Panc1 (cell line): Measurements from ENCODE around the gene DUSP8. TPM values are rescaled to one million over a fixed set of nuclear protein-coding genes. Genes with fewer than 3 reads are reported as not detected.

Experiments used
- ATAC-seq: fragments of 200-7000 bp; cut with Tn5 transposase; 2 replicates; pipeline ENCODE4 v1.9.1; 2020; ENCODE audit warnings: mild to moderate bottlenecking, moderate library complexity
- BruUV-seq: library from RNA; stranded (reverse); fragments of 400-500 nt; replicated peaks from 2 replicates; lab custom pipeline; 2021; lab: Mats Ljungman, UMichigan
- CTCF ChIA-PET: fragments of 300-600 bp; sonication (Branson Sonifier 250); formaldehyde crosslinking; loops from one replicate; lab custom pipeline; 2022; ENCODE audit warnings: antibody characterized with exemption; lab: Charles Lee
- POLR2A ChIA-PET: fragments of 300-600 bp; sonication (Branson Sonifier 250); formaldehyde crosslinking; loops from one replicate; lab custom pipeline; 2022; ENCODE audit warnings: antibody characterized with exemption; lab: Charles Lee
- DNase-seq: peaks from one replicate; pipeline ENCODE4 v3.0.0-alpha.2; 2010; ENCODE audit warnings: low read depth, low spot score
- H3K27ac ChIP-seq: 2 replicates; pipeline ENCODE4 v1.5.1; 2011; ENCODE audit warnings: mild to moderate bottlenecking, low read length, inconsistent platforms
- H3K27me3 ChIP-seq: fragments of 200-500 bp; sonication (Bioruptor generic); 2 replicates; pipeline ENCODE4 v1.6.0; 2014; ENCODE audit warnings: low read length, inconsistent platforms; ENCODE audit not compliant: control insufficient read depth, insufficient read depth
- H3K36me3 ChIP-seq: fragments of 200-500 bp; sonication (Bioruptor generic); 2 replicates; pipeline ENCODE4 v1.5.1; 2014; ENCODE audit warnings: inconsistent platforms, mild to moderate bottlenecking, low read length, moderate library complexity; ENCODE audit not compliant: control insufficient read depth, insufficient read depth
- H3K4me1 ChIP-seq: 2 replicates; pipeline ENCODE4 v1.5.1; 2011; ENCODE audit warnings: inconsistent platforms, mild to moderate bottlenecking, low read length, moderate library complexity; ENCODE audit not compliant: control insufficient read depth, insufficient read depth
- H3K4me3 ChIP-seq, 2 experiments: 2 replicates each; pipeline ENCODE4 v1.5.1; 2011 to 2012; ENCODE audit warnings: low read depth in 2 of 2, low read length in 2 of 2, mild to moderate bottlenecking in 2 of 2, inconsistent platforms in 1 of 2, moderate library complexity in 1 of 2
- H3K9me3 ChIP-seq: fragments of 200-500 bp; sonication (Bioruptor generic); 2 replicates; pipeline ENCODE4 v1.5.1; 2014; ENCODE audit warnings: low read depth, mild to moderate bottlenecking, inconsistent platforms, low read length, moderate library complexity; ENCODE audit not compliant: control insufficient read depth, insufficient read depth
- POLR2AphosphoS5 ChIP-seq: IDR thresholded peaks from 2 replicates; pipeline ENCODE4 v1.6.1; 2012; ENCODE audit warnings: mild to moderate bottlenecking, low read depth, low read length, moderate library complexity
- REST ChIP-seq, 2 experiments: IDR thresholded peaks; 2 replicates each; pipeline ENCODE4 v1.6.1; 2011 to 2012; ENCODE audit warnings: low read depth in 2 of 2, control low read depth in 1 of 2, low read length in 1 of 2, mild to moderate bottlenecking in 1 of 2, moderate library complexity in 1 of 2; ENCODE audit not compliant: insufficient read depth in 1 of 2
- SIN3A ChIP-seq: IDR thresholded peaks from 2 replicates; pipeline ENCODE4 v1.6.1; 2012; ENCODE audit warnings: low read depth, mild to moderate bottlenecking, low read length, moderate library complexity, borderline replicate concordance; ENCODE audit not compliant: insufficient read depth
- TCF7L2 ChIP-seq: IDR thresholded peaks from 2 replicates; pipeline ENCODE4 v1.6.1; 2011; ENCODE audit warnings: mild to moderate bottlenecking, low read depth, low read length, inconsistent platforms
- in situ Hi-C: cut with HindIII; loops from 2 replicates; pipeline ENCODE4 v1.10.0; 2016; ENCODE audit warnings: low sequenced_read_pairs, low pct_unique_long_range_greater_than_20kb
- intact Hi-C: fragments of 100-400 bp; cut with micrococcal nuclease; formaldehyde crosslinking; loops from one replicate; pipeline ENCODE4 v1.10.0; 2022; ENCODE audit not compliant: unreplicated experiment
- total RNA-seq: library from RNA; stranded (reverse); gene quantifications from one replicate; pipeline ENCODE4 v1.2.1, GENCODE V29; 2021; ENCODE audit not compliant: unreplicated experiment
- TF ChIP-seq, protein P1 (sequence below): fragments of 450-650 bp; IDR thresholded peaks from 2 replicates; pipeline ENCODE4 v1.5.1; 2017; ENCODE audit warnings: mild to moderate bottlenecking

The DUSP8 gene
- total RNA-seq, 1 experiment from 2014 or later = 5.5 TPM

- ChIA-PET CTCF (interaction anchor here (0.6 to 0.8 kb wide), 2 partner anchors 18 to 113 kb away, joined by 3 to 5 read pairs; no protein-coding TSS in a partner anchor), POLR2A (no interaction called here)
- BruUV-seq = no TSS peak
- Histone ChIP-seq H3K27ac (0 out of 2 replicates have a peak overlapping the region, but pooled peaks have one; percentile 37), H3K9me3 (no peaks in the 10 kb centered on the region), H3K36me3 (no peaks in the 10 kb centered on the region), H3K4me1 (peaks cover 39% of the 10 kb centered on the region), H3K4me3 (no peak overlapping the region), H3K27me3 (no peaks in the 10 kb centered on the region)
- in situ Hi-C loops = no loop called here
- DNase-seq (no peak), ATAC-seq (no peak)
- TF ChIP-seq POLR2AphosphoS5 (no peak), REST (IDR thresholded peaks at IDR 0.05; ENCODE audit: insufficient read depth in 1 of 2, low read depth in 2 of 2, low read length in 1 of 2) (no peak), TCF7L2 (no peak)
- TF ChIP-seq, protein P1, sequence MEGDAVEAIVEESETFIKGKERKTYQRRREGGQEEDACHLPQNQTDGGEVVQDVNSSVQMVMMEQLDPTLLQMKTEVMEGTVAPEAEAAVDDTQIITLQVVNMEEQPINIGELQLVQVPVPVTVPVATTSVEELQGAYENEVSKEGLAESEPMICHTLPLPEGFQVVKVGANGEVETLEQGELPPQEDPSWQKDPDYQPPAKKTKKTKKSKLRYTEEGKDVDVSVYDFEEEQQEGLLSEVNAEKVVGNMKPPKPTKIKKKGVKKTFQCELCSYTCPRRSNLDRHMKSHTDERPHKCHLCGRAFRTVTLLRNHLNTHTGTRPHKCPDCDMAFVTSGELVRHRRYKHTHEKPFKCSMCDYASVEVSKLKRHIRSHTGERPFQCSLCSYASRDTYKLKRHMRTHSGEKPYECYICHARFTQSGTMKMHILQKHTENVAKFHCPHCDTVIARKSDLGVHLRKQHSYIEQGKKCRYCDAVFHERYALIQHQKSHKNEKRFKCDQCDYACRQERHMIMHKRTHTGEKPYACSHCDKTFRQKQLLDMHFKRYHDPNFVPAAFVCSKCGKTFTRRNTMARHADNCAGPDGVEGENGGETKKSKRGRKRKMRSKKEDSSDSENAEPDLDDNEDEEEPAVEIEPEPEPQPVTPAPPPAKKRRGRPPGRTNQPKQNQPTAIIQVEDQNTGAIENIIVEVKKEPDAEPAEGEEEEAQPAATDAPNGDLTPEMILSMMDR = no peak
- intact Hi-C loops = loop anchor here (10.0 kb wide), 2 partner anchors 210 to 310 kb away; partner anchors contain the start of gene TOLLIP
These were observed 57.6 kb downstream of the DUSP8 start for GRCh38 chr11:1514336-1515061.

DNA sequence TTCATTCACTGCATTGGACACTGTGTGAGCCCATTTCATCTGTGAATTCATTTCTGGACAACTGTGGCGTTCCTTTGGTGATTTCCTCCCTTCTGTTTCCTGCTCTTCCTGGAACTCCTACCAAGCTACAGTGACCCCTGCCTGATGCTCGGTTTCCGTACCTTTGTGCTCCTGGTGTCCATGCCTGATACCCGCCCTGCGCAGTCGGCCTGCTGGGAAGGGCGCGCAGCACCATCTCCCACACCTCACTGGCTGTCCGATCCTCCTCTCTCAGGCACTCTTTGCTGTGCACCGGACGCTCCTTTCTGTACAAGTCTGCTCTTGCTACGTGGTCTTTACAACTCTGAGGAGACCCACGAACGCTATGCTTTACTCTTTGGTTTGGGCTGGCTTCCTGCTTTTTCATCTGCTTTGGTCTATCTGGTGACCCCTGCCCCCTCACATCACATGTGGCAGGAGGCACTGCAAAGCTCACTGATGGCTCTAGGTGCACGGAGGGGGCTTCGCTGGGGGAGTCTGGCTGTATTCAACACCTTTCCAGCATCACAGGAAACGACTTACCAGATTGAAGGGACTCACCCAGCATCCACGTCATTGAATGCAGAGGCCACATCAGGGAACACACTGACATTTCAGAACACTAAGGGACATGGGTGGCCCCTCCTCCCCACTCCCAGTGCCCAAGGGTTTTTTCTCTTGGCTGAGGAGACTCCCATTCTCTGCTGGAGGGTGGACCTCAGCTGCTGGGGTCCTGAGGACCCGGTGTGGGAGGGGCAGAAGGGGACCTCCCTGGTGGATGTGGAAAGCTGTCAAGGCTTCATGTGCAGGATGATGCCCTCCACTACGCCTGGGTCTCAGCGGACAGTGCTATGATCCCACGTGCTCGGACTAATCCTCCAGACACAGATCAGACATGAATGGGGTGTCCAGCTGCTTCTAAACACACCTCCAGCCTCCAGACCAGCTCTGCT, 58.5 kb downstream of the DUSP8 start:
- peaks cover 42% of the 10 kb centered on the region for H3K4me1 ChIP-seq
- in situ Hi-C loops (no loop called here), intact Hi-C loops (loop anchor here (10.0 kb wide), 2 partner anchors 209 to 309 kb away; partner anchors contain the start of gene TOLLIP)
- POLR2A ChIA-PET = no interaction called here
- H3K27me3 ChIP-seq = no peaks in the 10 kb centered on the region
- H3K9me3 ChIP-seq = no peaks in the 10 kb centered on the region
- BruUV-seq = no TSS peak
- TF ChIP-seq TCF7L2 (no peak), POLR2AphosphoS5 (no peak), SIN3A (no peak), REST (IDR thresholded peaks at IDR 0.05; ENCODE audit: insufficient read depth in 1 of 2, low read depth in 2 of 2, low read length in 1 of 2) (no peak)
- TF ChIP-seq, protein P1 = no peak
- H3K4me3 ChIP-seq = no peak overlapping the region
- no peak for ATAC-seq
- no peak for DNase-seq
- 0 out of 2 replicates have a peak overlapping the region, but pooled peaks have one; percentile 37 for H3K27ac ChIP-seq
- CTCF ChIA-PET = interaction anchor here (0.8 kb wide), 1 partner anchor 112 kb away, joined by 3 read pairs; no protein-coding TSS in a partner anchor
- no peaks in the 10 kb centered on the region for H3K36me3 ChIP-seq
